Endothelial cell of umbilical vein (primary cell): ENCODE data around the gene RSF1. TPM values are rescaled to one million over a fixed set of nuclear protein-coding genes. Genes with fewer than 3 reads are reported as not detected.

Source experiments
- BruUV-seq: library from RNA; stranded (reverse); fragments of 400-500 nt; replicated peaks from 2 replicates; lab custom pipeline; 2021; lab: Mats Ljungman, UMichigan
- CTCF ChIA-PET: fragments of 300-600, 350-600 bp; sonication (Branson Sonifier 250); formaldehyde crosslinking; loops from one replicate; lab custom pipeline; 2021; ENCODE audit warnings: antibody characterized with exemption, inconsistent platforms; lab: Charles Lee
- POLR2A ChIA-PET: fragments of 300-600, 350-600 bp; sonication (Branson Sonifier 250); formaldehyde crosslinking; loops from one replicate; lab custom pipeline; 2021; ENCODE audit warnings: antibody characterized with exemption, inconsistent platforms; lab: Charles Lee
- DNase-seq: peaks from one replicate; pipeline ENCODE4 v3.0.0-alpha.2; 2011; ENCODE audit warnings: low read depth, low spot score
- FAIRE-seq: peaks from 2 replicates; lab custom pipeline; 2011; peaks lifted over from hg19 to GRCh38; lab: Jason Lieb, UNC
- H2AFZ ChIP-seq: 2 replicates; pipeline ENCODE4 v1.6.0; 2012; ENCODE audit warnings: low read depth, low read length, control low read depth, inconsistent platforms
- H3K27ac ChIP-seq: 2 replicates; pipeline ENCODE4 v1.5.1; 2011; ENCODE audit warnings: low read depth, mild to moderate bottlenecking, control low read depth, low read length, moderate library complexity; ENCODE audit not compliant: insufficient read depth
- H3K27me3 ChIP-seq, 2 experiments: 2 replicates each; pipeline versions ENCODE4 v1.6.0 to v1.6.1; 2011; ENCODE audit warnings: low read length in 2 of 2, mixed read lengths in 1 of 2; ENCODE audit not compliant: control insufficient read depth in 2 of 2, insufficient read depth in 2 of 2
- H3K36me3 ChIP-seq, 2 experiments: 2 replicates in 1 of 2; 3 replicates in 1 of 2; pipeline ENCODE4 v1.5.1; 2011; ENCODE audit warnings: low read length in 2 of 2, mild to moderate bottlenecking in 1 of 2, moderate library complexity in 1 of 2; ENCODE audit not compliant: control insufficient read depth in 2 of 2, insufficient read depth in 2 of 2; ENCODE audit errors: extremely low read depth in 1 of 2
- H3K4me1 ChIP-seq: 3 replicates; pipeline ENCODE4 v1.5.1; 2011; ENCODE audit warnings: mild to moderate bottlenecking, low read length; ENCODE audit not compliant: control insufficient read depth, insufficient read depth; ENCODE audit errors: extremely low read depth
- H3K4me2 ChIP-seq: 2 replicates; pipeline ENCODE4 v1.6.1; 2011; ENCODE audit warnings: low read length, control low read depth, mixed read lengths; ENCODE audit not compliant: insufficient read depth
- H3K4me3 ChIP-seq, 3 experiments: fragments of 200-600 bp in 1 of 3; sonication (generic), shearing (Covaris generic) in 1 of 3; replicated peaks in 1 of 3; 2 replicates each; pipeline ENCODE4 v1.5.1; 2011 to 2016; ENCODE audit warnings: control low read depth in 3 of 3, low read length in 3 of 3, mild to moderate bottlenecking in 2 of 3, inconsistent platforms in 1 of 3, low read depth in 1 of 3, moderate library complexity in 1 of 3; ENCODE audit not compliant: insufficient read depth in 1 of 3
- H3K79me2 ChIP-seq: 2 replicates; pipeline ENCODE4 v1.6.0; 2012; ENCODE audit warnings: low read length, inconsistent platforms; ENCODE audit not compliant: control insufficient read depth, insufficient read depth
- H3K9ac ChIP-seq: replicated peaks from 2 replicates; pipeline ENCODE3; 2011; ENCODE audit warnings: low read length, control low read depth; ENCODE audit not compliant: insufficient read depth; ENCODE audit errors: extremely low read depth
- H3K9me1 ChIP-seq: replicated peaks from 3 replicates; pipeline ENCODE4 v1.6.0; 2011; ENCODE audit warnings: mild to moderate bottlenecking, low read length; ENCODE audit not compliant: control insufficient read depth, insufficient read depth; ENCODE audit errors: extremely low read depth
- H3K9me3 ChIP-seq: replicated peaks from 2 replicates; pipeline ENCODE4 v1.5.1; 2012; ENCODE audit warnings: low read length, inconsistent platforms; ENCODE audit not compliant: control insufficient read depth, insufficient read depth
- H4K20me1 ChIP-seq: replicated peaks from 2 replicates; pipeline ENCODE3; 2011; ENCODE audit warnings: mild to moderate bottlenecking, low read length; ENCODE audit not compliant: control insufficient read depth, insufficient read depth; ENCODE audit errors: extremely low read depth
- EZH2 ChIP-seq: IDR thresholded peaks from 2 replicates; pipeline ENCODE4 v1.6.1; 2012; ENCODE audit warnings: borderline replicate concordance, low read depth, mild to moderate bottlenecking, moderate library complexity, low read length, inconsistent platforms; ENCODE audit not compliant: severe bottlenecking
- FOS ChIP-seq: IDR thresholded peaks from 2 replicates; pipeline ENCODE4 v1.6.1; 2011; ENCODE audit warnings: mild to moderate bottlenecking, low read length, moderate library complexity, borderline replicate concordance; ENCODE audit not compliant: insufficient read depth
- GATA2 ChIP-seq: IDR thresholded peaks from 2 replicates; pipeline ENCODE4 v1.7.0; 2011; ENCODE audit warnings: low read depth, mild to moderate bottlenecking, moderate library complexity, mixed read lengths, low read length; ENCODE audit not compliant: insufficient read length, insufficient read depth
- JUN ChIP-seq: IDR thresholded peaks from 2 replicates; pipeline ENCODE4 v1.6.1; 2011; ENCODE audit warnings: borderline replicate concordance, low read depth; ENCODE audit not compliant: insufficient read length, insufficient read depth
- MAX ChIP-seq: IDR thresholded peaks from 2 replicates; pipeline ENCODE4 v1.6.1; 2011; ENCODE audit not compliant: insufficient read depth, insufficient read length
- MYC ChIP-seq: IDR thresholded peaks from one replicate; pipeline ENCODE4 v1.6.1; 2011; ENCODE audit warnings: mild to moderate bottlenecking, low read depth, low read length
- POLR2A ChIP-seq: IDR thresholded peaks from 2 replicates; pipeline ENCODE4 v1.6.1; 2012; ENCODE audit warnings: low read depth, mild to moderate bottlenecking, control low read depth, low read length
- POLR2AphosphoS5 ChIP-seq: IDR thresholded peaks from 2 replicates; pipeline ENCODE4 v1.6.1; 2012; ENCODE audit warnings: low read depth, mild to moderate bottlenecking, control low read depth, low read length, moderate library complexity; ENCODE audit not compliant: insufficient read depth
- dilution Hi-C: fragments of 300-500 bp; cut with MboI; formaldehyde crosslinking; loops from one replicate; pipeline ENCODE4 v1.15.0; 2019; ENCODE audit warnings: low sequenced_read_pairs; ENCODE audit not compliant: extremely low pct_ligation_motif_present
- intact Hi-C: fragments of 100-400 bp; cut with micrococcal nuclease; formaldehyde crosslinking; loops from one replicate; pipeline ENCODE4 v1.10.0; 2022
- polyA plus RNA-seq, 4 experiments: library from polyadenylated mRNA; depleted of rRNA in 3 of 4; stranded (reverse) in 3 of 4; unstranded in 1 of 4; fragments of >200 nt; gene quantifications; 2 replicates each; pipeline versions ENCODE4 v1.2.1 to v1.2.3, GENCODE V29; 2011 to 2012; ENCODE audit warnings: missing spikeins in 1 of 4
- total RNA-seq: library from RNA; stranded (reverse); gene quantifications from 2 replicates; pipeline ENCODE4 v1.2.3, GENCODE V29; 2021
- TF ChIP-seq, protein P1 (sequence below), 2 donors: IDR thresholded peaks; 1 replicate in 1 of 2; 2 replicates in 1 of 2; pipeline ENCODE4 v1.5.1; 2011; ENCODE audit warnings: low read length in 2 of 2, mild to moderate bottlenecking in 2 of 2, moderate library complexity in 2 of 2, control low read depth in 1 of 2, inconsistent platforms in 1 of 2, low read depth in 1 of 2; ENCODE audit not compliant: insufficient read depth in 1 of 2; ENCODE audit errors: extremely low read depth in 1 of 2

RSF1 gene
- total and polyA plus RNA-seq, 2 donors (not counting 3 experiments of a cell fraction or from before 2014, with no cell fraction given): 10.0 to 55.1 TPM

DNA sequence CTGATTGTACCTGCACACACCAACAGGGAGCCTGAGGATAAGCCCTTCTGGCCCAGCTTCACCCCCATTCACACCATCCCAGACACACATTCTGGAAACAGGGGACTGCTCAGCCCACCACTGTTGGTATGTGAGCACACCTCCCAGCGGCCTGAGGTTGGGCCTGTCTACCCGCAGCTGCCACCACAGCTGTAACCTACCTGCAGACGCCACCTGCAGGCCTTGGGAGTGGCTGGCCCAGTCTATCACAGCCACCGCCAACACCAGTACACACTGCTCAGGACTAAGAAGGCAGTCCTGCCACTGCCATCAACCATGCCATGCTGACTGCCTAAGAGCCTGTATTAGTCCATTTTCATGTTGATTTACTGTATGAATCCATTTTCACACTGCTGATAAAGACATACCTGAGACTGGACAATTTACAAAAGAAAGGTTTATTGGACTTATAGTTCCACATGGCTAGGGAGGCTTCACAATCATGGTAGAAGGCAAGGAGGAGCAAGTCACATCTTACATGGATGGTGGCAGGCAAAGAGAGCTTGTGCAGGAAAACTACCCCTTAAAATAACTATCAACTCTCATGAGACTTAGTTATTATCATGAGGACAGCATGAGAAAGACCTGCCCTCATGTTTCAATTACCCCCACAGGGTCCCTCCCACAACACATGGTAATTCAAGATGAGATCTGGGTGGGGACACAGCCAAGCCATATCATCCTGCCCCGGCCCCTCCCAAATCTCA lies 30.6 kb downstream of the RSF1 start:
- no peak overlapping the region for H3K27ac ChIP-seq
- no peaks in the 10 kb centered on the region for H3K27me3 ChIP-seq
- no peak overlapping the region for H3K4me2 ChIP-seq
- H3K79me2 ChIP-seq: peaks cover 84% of the 10 kb centered on the region
- peaks cover 16% of the 10 kb centered on the region for H4K20me1 ChIP-seq
- dilution Hi-C loops: no loop called here
- intact Hi-C loops: no loop called here
- H3K9me1 ChIP-seq: no peaks in the 10 kb centered on the region
- H3K36me3 ChIP-seq: no peaks in the 10 kb centered on the region
- H3K4me3 ChIP-seq: no peak overlapping the region
- H3K9me3 ChIP-seq: no peaks in the 10 kb centered on the region
- no peak overlapping the region for H2AFZ ChIP-seq
- FAIRE-seq (no peak), DNase-seq (no peak)
- POLR2A ChIA-PET: no interaction called here
- no peak overlapping the region for H3K9ac ChIP-seq
- H3K4me1 ChIP-seq: no peaks in the 10 kb centered on the region
- TF ChIP-seq POLR2AphosphoS5 (no peak), MAX (no peak), MYC (no peak), FOS (no peak), GATA2 (no peak), POLR2A (no peak), EZH2 (no peak), JUN (no peak)
- TF ChIP-seq, protein P1, sequence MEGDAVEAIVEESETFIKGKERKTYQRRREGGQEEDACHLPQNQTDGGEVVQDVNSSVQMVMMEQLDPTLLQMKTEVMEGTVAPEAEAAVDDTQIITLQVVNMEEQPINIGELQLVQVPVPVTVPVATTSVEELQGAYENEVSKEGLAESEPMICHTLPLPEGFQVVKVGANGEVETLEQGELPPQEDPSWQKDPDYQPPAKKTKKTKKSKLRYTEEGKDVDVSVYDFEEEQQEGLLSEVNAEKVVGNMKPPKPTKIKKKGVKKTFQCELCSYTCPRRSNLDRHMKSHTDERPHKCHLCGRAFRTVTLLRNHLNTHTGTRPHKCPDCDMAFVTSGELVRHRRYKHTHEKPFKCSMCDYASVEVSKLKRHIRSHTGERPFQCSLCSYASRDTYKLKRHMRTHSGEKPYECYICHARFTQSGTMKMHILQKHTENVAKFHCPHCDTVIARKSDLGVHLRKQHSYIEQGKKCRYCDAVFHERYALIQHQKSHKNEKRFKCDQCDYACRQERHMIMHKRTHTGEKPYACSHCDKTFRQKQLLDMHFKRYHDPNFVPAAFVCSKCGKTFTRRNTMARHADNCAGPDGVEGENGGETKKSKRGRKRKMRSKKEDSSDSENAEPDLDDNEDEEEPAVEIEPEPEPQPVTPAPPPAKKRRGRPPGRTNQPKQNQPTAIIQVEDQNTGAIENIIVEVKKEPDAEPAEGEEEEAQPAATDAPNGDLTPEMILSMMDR (IDR thresholded peaks at IDR 0.05; ENCODE audit: extremely low read depth in 1 of 2, insufficient read depth in 1 of 2, low read depth in 1 of 2, low read length in 2 of 2): no peak
- BruUV-seq: no TSS peak
- CTCF ChIA-PET: interaction anchor here (1.2 to 1.4 kb wide), 2 partner anchors 10 to 14 kb away, joined by 3 to 4 read pairs; no protein-coding TSS in a partner anchor
